Testis (tissue), 2 donors: Measurements from ENCODE around the gene SSBP2.

Experiments used
- POLR2A ChIP-seq: fragments of 450-650 bp; IDR thresholded peaks from one replicate; pipeline ENCODE4 v1.6.1; 2017; ENCODE audit warnings: antibody characterized with exemption, mild to moderate bottlenecking, moderate library complexity
- TF ChIP-seq, protein P1 (sequence below), 3 experiments: fragments of 450-650 bp in 2 of 3; fragments of 200-600 bp in 1 of 3; sonication (generic) in 1 of 3; IDR thresholded peaks; one replicate each; pipeline ENCODE4 v1.5.1; 2016 to 2019; ENCODE audit warnings: antibody characterized with exemption in 3 of 3, mild to moderate bottlenecking in 2 of 3, moderate library complexity in 1 of 3

GRCh38 chr5:81760521-81760920 is 9.6 kb upstream of the SSBP2 start:
- TF ChIP-seq POLR2A: no peak
- TF ChIP-seq, protein P1, sequence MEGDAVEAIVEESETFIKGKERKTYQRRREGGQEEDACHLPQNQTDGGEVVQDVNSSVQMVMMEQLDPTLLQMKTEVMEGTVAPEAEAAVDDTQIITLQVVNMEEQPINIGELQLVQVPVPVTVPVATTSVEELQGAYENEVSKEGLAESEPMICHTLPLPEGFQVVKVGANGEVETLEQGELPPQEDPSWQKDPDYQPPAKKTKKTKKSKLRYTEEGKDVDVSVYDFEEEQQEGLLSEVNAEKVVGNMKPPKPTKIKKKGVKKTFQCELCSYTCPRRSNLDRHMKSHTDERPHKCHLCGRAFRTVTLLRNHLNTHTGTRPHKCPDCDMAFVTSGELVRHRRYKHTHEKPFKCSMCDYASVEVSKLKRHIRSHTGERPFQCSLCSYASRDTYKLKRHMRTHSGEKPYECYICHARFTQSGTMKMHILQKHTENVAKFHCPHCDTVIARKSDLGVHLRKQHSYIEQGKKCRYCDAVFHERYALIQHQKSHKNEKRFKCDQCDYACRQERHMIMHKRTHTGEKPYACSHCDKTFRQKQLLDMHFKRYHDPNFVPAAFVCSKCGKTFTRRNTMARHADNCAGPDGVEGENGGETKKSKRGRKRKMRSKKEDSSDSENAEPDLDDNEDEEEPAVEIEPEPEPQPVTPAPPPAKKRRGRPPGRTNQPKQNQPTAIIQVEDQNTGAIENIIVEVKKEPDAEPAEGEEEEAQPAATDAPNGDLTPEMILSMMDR (IDR thresholded peaks at IDR 0.05): no peak
